Measurements from ENCODE around the gene SMYD5.

DNA sequence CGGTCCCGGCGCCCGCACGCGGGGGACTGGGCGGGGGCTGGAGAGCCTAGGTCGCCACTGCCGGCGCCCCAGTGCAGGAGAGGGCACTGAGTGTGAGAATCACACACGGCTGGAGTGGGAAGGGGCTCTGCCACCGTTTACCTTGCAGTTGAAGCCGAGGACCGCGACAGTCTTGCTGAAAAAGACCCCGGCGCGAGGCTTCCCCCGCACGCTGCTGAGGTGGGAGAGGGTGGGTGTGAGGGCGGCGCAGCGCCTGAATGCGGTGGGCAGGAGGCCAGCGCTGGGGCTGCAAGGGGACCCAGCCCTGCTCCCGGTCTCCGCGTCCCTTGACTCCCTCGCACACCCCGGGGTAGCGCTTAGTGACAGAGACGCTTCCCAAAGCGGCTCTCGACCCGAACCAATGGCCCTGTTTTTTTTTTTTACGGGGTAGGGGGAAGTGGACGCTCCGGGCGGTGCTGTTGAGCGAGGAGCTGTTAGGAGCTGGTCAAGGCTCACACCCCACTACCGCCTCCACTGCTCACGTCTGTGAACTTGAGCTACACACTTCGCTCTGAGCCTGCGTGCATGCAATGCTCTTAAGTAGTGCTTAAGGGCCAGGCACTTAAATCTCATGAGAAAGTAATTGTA, 10.9 kb upstream of the SMYD5 start:
- TF ChIP-seq, protein P1, sequence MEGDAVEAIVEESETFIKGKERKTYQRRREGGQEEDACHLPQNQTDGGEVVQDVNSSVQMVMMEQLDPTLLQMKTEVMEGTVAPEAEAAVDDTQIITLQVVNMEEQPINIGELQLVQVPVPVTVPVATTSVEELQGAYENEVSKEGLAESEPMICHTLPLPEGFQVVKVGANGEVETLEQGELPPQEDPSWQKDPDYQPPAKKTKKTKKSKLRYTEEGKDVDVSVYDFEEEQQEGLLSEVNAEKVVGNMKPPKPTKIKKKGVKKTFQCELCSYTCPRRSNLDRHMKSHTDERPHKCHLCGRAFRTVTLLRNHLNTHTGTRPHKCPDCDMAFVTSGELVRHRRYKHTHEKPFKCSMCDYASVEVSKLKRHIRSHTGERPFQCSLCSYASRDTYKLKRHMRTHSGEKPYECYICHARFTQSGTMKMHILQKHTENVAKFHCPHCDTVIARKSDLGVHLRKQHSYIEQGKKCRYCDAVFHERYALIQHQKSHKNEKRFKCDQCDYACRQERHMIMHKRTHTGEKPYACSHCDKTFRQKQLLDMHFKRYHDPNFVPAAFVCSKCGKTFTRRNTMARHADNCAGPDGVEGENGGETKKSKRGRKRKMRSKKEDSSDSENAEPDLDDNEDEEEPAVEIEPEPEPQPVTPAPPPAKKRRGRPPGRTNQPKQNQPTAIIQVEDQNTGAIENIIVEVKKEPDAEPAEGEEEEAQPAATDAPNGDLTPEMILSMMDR (conservative IDR thresholded peaks at IDR 0.05), result no peak
- no peak for TF ChIP-seq EZH2 (IDR thresholded peaks at IDR 0.05; ENCODE audit: low read depth)

Data from PC-9 (cell line).